SU-DHL-6 (cell line): ENCODE data around the gene EMC9.

ENCODE experiments used
- EZH2phosphoT487 ChIP-seq: fragments of 200-600 bp; sonication (generic), shearing (Covaris generic); conservative IDR thresholded peaks from 2 replicates; pipeline ENCODE4 v1.6.1; 2018; ENCODE audit warnings: mild to moderate bottlenecking, antibody characterized with exemption, low read length, moderate library complexity, mixed read lengths
- TF ChIP-seq, protein P1 (sequence below): fragments of 200-600 bp; sonication (generic); IDR thresholded peaks from one replicate; pipeline ENCODE4 v1.5.1; 2017; ENCODE audit warnings: antibody characterized with exemption, mild to moderate bottlenecking, low read length, moderate library complexity; ENCODE audit not compliant: insufficient read depth, poor library complexity, severe bottlenecking

DNA sequence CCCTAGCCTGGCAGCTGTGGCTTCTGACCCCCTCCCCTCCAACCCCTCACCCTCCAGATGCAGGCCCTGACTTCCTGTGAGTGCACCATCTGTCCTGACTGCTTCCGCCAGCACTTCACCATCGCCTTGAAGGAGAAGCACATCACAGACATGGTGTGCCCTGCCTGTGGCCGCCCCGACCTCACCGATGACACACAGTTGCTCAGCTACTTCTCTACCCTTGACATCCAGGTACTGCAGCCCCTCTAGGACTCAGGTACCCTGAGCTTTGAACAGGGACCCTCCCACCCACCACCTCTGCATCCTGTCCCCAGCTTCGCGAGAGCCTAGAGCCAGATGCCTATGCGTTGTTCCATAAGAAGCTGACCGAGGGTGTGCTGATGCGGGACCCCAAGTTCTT is 13.7 kb upstream of the EMC9 start:
- TF ChIP-seq, protein P1, sequence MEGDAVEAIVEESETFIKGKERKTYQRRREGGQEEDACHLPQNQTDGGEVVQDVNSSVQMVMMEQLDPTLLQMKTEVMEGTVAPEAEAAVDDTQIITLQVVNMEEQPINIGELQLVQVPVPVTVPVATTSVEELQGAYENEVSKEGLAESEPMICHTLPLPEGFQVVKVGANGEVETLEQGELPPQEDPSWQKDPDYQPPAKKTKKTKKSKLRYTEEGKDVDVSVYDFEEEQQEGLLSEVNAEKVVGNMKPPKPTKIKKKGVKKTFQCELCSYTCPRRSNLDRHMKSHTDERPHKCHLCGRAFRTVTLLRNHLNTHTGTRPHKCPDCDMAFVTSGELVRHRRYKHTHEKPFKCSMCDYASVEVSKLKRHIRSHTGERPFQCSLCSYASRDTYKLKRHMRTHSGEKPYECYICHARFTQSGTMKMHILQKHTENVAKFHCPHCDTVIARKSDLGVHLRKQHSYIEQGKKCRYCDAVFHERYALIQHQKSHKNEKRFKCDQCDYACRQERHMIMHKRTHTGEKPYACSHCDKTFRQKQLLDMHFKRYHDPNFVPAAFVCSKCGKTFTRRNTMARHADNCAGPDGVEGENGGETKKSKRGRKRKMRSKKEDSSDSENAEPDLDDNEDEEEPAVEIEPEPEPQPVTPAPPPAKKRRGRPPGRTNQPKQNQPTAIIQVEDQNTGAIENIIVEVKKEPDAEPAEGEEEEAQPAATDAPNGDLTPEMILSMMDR, result no peak
- no peak for TF ChIP-seq EZH2phosphoT487
